ENCODE measurements around the gene CLK2. TPM values are rescaled to one million over a fixed set of nuclear protein-coding genes. Genes with fewer than 3 reads are reported as not detected.

The CLK2 gene
- total RNA-seq, 1 experiment from 2014 or later: 72.6 TPM

DNA sequence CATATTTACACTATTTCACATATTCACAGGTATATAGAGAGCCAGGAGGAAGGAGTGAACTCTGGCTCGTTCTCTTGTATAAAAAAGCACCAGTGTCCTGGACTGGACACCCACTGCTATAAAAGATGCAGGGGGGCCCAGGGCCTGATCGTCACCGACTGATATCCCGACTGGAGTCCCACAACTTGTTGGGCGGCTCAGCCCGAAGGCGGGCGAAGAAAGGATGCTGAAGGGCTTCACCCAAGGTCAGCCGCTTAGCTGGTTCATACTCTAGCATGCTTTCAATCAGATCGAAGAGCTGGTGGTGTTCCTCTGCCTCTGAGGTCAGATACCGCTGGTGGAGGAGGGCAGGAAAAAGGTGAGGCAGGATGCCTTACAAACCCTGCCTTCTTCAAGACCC is 10.2 kb downstream of the CLK2 start:
- ATAC-seq: no peak
- no peaks in the 10 kb centered on the region for H3K9me2 ChIP-seq (ENCODE audit: insufficient read depth)
- no peak overlapping the region for H3K4me3 ChIP-seq (replicated peaks in 1 of 2; ENCODE audit: low read depth in 1 of 2, low read length in 2 of 2)
- ChIA-PET RAD21 (ENCODE audit: low non-redundant PET in 1 of 2, low total read pairs in 2 of 2, uncharacterized antibody in 2 of 2, unreplicated experiment in 2 of 2) (no interaction called here), CTCF (interaction anchor here (1.0 kb wide), 1 partner anchor 12 kb away, joined by 4 read pairs; no protein-coding TSS in a partner anchor), POLR2A (no interaction called here)
- peaks cover 7 to 15% of the 10 kb centered on the region in 2 experiments; a peak in 3 of 4 replicates for H3K4me1 ChIP-seq (ENCODE audit: control insufficient read depth in 1 of 2, insufficient read depth in 2 of 2, low read length in 2 of 2)
- H4K20me1 ChIP-seq (ENCODE audit: insufficient read depth): no peaks in the 10 kb centered on the region
- BruUV-seq (replicated peaks): no TSS peak
- H3K36me3 ChIP-seq (ENCODE audit: control insufficient read depth in 1 of 2, insufficient read depth in 2 of 2, low read length in 2 of 2): peaks cover 43 to 55% of the 10 kb centered on the region in 2 experiments; a peak in 3 of 4 replicates
- peaks cover 18% of the 10 kb centered on the region for H3K79me2 ChIP-seq (ENCODE audit: insufficient read depth, low read length)
- intact Hi-C loops (cut with micrococcal nuclease): no loop called here
- peak overlapping the region; percentile 93; the same call in 1 of the 2 replicates for H3K4me2 ChIP-seq (ENCODE audit: low read length)
- peak overlapping the region; percentile 45; the same call in 1 of the 2 replicates for H3K27ac ChIP-seq (ENCODE audit: low read depth, low read length)
- no peaks in the 10 kb centered on the region for H3K27me3 ChIP-seq (ENCODE audit: insufficient read depth, low read length)
- DNase-seq (ENCODE audit: low read depth, low spot score): no peak
- H3K9ac ChIP-seq (ENCODE audit: low read length): peak overlapping the region; percentile 68
- TF ChIP-seq ZBTB33 (IDR thresholded peaks at IDR 0.05; ENCODE audit: extremely low read depth, insufficient replicate concordance, low read length): no peak
- TF ChIP-seq EZH2 (IDR thresholded peaks at IDR 0.05): no peak
- TF ChIP-seq CBX3 (IDR thresholded peaks at IDR 0.05; ENCODE audit: low read depth): no peak
- TF ChIP-seq CEBPB (IDR thresholded peaks at IDR 0.05; ENCODE audit: low read depth): no peak
- no peak for TF ChIP-seq POLR2A (IDR thresholded peaks at IDR 0.05; ENCODE audit: borderline replicate concordance, extremely low read depth, insufficient read depth, insufficient read length)
- TF ChIP-seq SP1 (IDR thresholded peaks at IDR 0.05; ENCODE audit: low read depth): no peak
- TF ChIP-seq, protein P1, sequence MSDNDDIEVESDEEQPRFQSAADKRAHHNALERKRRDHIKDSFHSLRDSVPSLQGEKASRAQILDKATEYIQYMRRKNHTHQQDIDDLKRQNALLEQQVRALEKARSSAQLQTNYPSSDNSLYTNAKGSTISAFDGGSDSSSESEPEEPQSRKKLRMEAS (IDR thresholded peaks at IDR 0.05): no peak
- H3K9me3 ChIP-seq (ENCODE audit: control insufficient read depth in 1 of 2, insufficient read depth in 1 of 2, low read depth in 1 of 2, low read length in 2 of 2): no peaks in the 10 kb centered on the region
- H2AFZ ChIP-seq (ENCODE audit: low read depth, low read length, poor library complexity, severe bottlenecking): no peak overlapping the region
